ENCODE results near the gene GMDS.
"Not testable (repeated sequence)": the region's sequence is repeated elsewhere in the genome, so short reads cannot be mapped to it uniquely, and the experiment has no call there.

- not testable (repeated sequence) for TF ChIP-seq CTCF, POLR2A (IDR thresholded peaks at IDR 0.05)
Observed at GRCh38 chr6:1690656-1691055, 554.7 kb downstream of the GMDS start.

Measured in vagina (tissue), 2 donors.